GM23248 (cell line): ENCODE measurements around the gene CDS2.

ENCODE experiments used
- EZH2 ChIP-seq: fragments of 200-600 bp; sonication (generic); IDR thresholded peaks from 2 replicates; pipeline ENCODE4 v1.6.1; 2018; ENCODE audit warnings: antibody characterized with exemption, mild to moderate bottlenecking; ENCODE audit not compliant: insufficient read depth, poor library complexity, severe bottlenecking
- EZH2phosphoT487 ChIP-seq: fragments of 200-600 bp; sonication (generic); IDR thresholded peaks from 2 replicates; pipeline ENCODE4 v1.6.1; 2018; ENCODE audit warnings: antibody characterized with exemption, moderate library complexity, mild to moderate bottlenecking, low read depth; ENCODE audit not compliant: insufficient read depth

GRCh38 chr20:5143851-5144250 lies 17.0 kb downstream of the CDS2 start:
- TF ChIP-seq EZH2 (no peak), EZH2phosphoT487 (no peak)
